HG03159 (cell line): ENCODE results near the gene SCNM1.
A peak's percentile ranks its signal among the peaks of the same experiment; 100 is the strongest.

ENCODE experiments used
- ATAC-seq: cut with Tn5 transposase; IDR thresholded peaks from one replicate; pipeline ENCODE4 v1.9.1; 2021; ENCODE audit warnings: mild to moderate bottlenecking, moderate library complexity; ENCODE audit not compliant: unreplicated experiment

SCNM1 gene

GRCh38 chr1:151165738-151166504, at the start of gene SCNM1, which contains the start of gene LYSMD1:
SCNM1 (plus strand) TSS chr1:151166144; CDS start chr1:151166153, 9 bp downstream.
LYSMD1 (minus strand) TSS chr1:151165902; CDS start chr1:151165258, 644 bp downstream.
- peak; percentile 86 for ATAC-seq

GRCh38 chr1:151124763-151125403, 41.1 kb upstream of the SCNM1 start:
- no peak for ATAC-seq

GRCh38 chr1:151128800-151129199, 37.1 kb upstream of the SCNM1 start:
- no peak for ATAC-seq

GRCh38 chr1:151130987-151131586, 34.9 kb upstream of the SCNM1 start:
- peak; percentile 88 for ATAC-seq

- ATAC-seq = no peak
Observed at GRCh38 chr1:151131701-151132334, 34.1 kb upstream of the SCNM1 start.

GRCh38 chr1:151132335-151133017, 33.5 kb upstream of the SCNM1 start:
- ATAC-seq = no peak

GRCh38 chr1:151133018-151133806, 32.7 kb upstream of the SCNM1 start:
- no peak for ATAC-seq

- ATAC-seq = no peak
Observed at GRCh38 chr1:151134396-151134795, 31.5 kb upstream of the SCNM1 start.

- ATAC-seq = no peak
Observed at GRCh38 chr1:151134991-151135390, 31.0 kb upstream of the SCNM1 start.

- no peak for ATAC-seq
Observed at GRCh38 chr1:151135433-151136385, 30.2 kb upstream of the SCNM1 start.

- ATAC-seq = no peak
Observed at GRCh38 chr1:151137789-151138188, 28.2 kb upstream of the SCNM1 start.

GRCh38 chr1:151142411-151143056, 23.4 kb upstream of the SCNM1 start:
- ATAC-seq = no peak

- ATAC-seq = no peak
Observed at GRCh38 chr1:151143057-151143435, 22.9 kb upstream of the SCNM1 start.

GRCh38 chr1:151143986-151144385, 22.0 kb upstream of the SCNM1 start:
- no peak for ATAC-seq

GRCh38 chr1:151144474-151145303, 21.3 kb upstream of the SCNM1 start:
- no peak for ATAC-seq

GRCh38 chr1:151145304-151146071, 20.5 kb upstream of the SCNM1 start:
- ATAC-seq = no peak

GRCh38 chr1:151146072-151146411, 19.9 kb upstream of the SCNM1 start:
- ATAC-seq = no peak
